MM.1S (cell line): ENCODE results near the gene CIRBP.

Experiments used
- DNase-seq: peaks from one replicate; pipeline ENCODE4 v3.0.0-alpha.2; 2015
- H2AFZ ChIP-seq: fragments of 300-600 bp; sonication (generic); 2 replicates; pipeline ENCODE4 v1.6.0; 2016; ENCODE audit warnings: antibody characterized with exemption, low read length
- H3F3A ChIP-seq: fragments of 300-600 bp; sonication (generic); 2 replicates; pipeline ENCODE4 v1.6.1; 2016; ENCODE audit warnings: mild to moderate bottlenecking, antibody characterized with exemption, low read length, moderate library complexity, mixed read lengths; ENCODE audit not compliant: insufficient read depth
- H3K27ac ChIP-seq: fragments of 300-600 bp; sonication (generic); 2 replicates; pipeline ENCODE4 v1.5.1; 2016; ENCODE audit warnings: mild to moderate bottlenecking, low read length
- H3K27me3 ChIP-seq: fragments of 300-600 bp; sonication (generic); replicated peaks from 2 replicates; pipeline ENCODE4 v1.6.0; 2016; ENCODE audit warnings: low read length; ENCODE audit not compliant: insufficient read depth
- H3K36me3 ChIP-seq: fragments of 300-600 bp; sonication (generic); replicated peaks from 2 replicates; pipeline ENCODE4 v1.6.1; 2016; ENCODE audit warnings: mild to moderate bottlenecking, low read length, mixed read lengths; ENCODE audit not compliant: insufficient read depth
- H3K4me1 ChIP-seq: fragments of 300-600 bp; sonication (generic); 2 replicates; pipeline ENCODE4 v1.6.1; 2016; ENCODE audit warnings: low read length, mixed read lengths
- H3K4me2 ChIP-seq: fragments of 300-600 bp; sonication (generic); 2 replicates; pipeline ENCODE4 v1.6.0; 2016; ENCODE audit warnings: low read depth, low read length
- H3K4me3 ChIP-seq: fragments of 300-600 bp; sonication (generic); 2 replicates; pipeline ENCODE4 v1.5.1; 2016; ENCODE audit warnings: low read length, mixed read lengths
- H3K79me2 ChIP-seq: fragments of 300-600 bp; sonication (generic); 2 replicates; pipeline ENCODE4 v1.6.1; 2016; ENCODE audit warnings: mixed run types, low read length, mixed read lengths
- H3K9ac ChIP-seq: fragments of 300-600 bp; sonication (generic); 2 replicates; pipeline ENCODE4 v1.6.1; 2016; ENCODE audit warnings: low read length, mixed read lengths
- H3K9me2 ChIP-seq: fragments of 300-600 bp; sonication (generic); replicated peaks from 2 replicates; pipeline ENCODE4 v1.6.1; 2016; ENCODE audit warnings: mild to moderate bottlenecking, low read length, mixed read lengths; ENCODE audit not compliant: insufficient read depth
- H3K9me3 ChIP-seq: fragments of 300-600 bp; sonication (generic); replicated peaks from 2 replicates; pipeline ENCODE4 v1.6.1; 2016; ENCODE audit warnings: mild to moderate bottlenecking, low read length, mixed read lengths; ENCODE audit not compliant: insufficient read depth
- H4K20me1 ChIP-seq: fragments of 300-600 bp; sonication (generic); 2 replicates; pipeline ENCODE4 v1.6.1; 2016; ENCODE audit warnings: mild to moderate bottlenecking, low read length, moderate library complexity, mixed read lengths; ENCODE audit not compliant: insufficient read depth
- CTCF ChIP-seq: fragments of 300-600 bp; sonication (generic); IDR thresholded peaks from 2 replicates; pipeline ENCODE4 v1.5.1; 2016; ENCODE audit warnings: antibody characterized with exemption, low read length, mixed read lengths
- EZH2 ChIP-seq: fragments of 300-600 bp; sonication (generic); optimal IDR thresholded peaks from 2 replicates; pipeline ENCODE3; 2017; ENCODE audit warnings: low read depth, mild to moderate bottlenecking, antibody characterized with exemption, low read length, mixed read lengths
- EZH2phosphoT487 ChIP-seq: fragments of 300-600 bp; sonication (generic); IDR thresholded peaks from 2 replicates; pipeline ENCODE4 v1.6.1; 2018; ENCODE audit warnings: antibody characterized with exemption, low read length

The CIRBP gene

DNA sequence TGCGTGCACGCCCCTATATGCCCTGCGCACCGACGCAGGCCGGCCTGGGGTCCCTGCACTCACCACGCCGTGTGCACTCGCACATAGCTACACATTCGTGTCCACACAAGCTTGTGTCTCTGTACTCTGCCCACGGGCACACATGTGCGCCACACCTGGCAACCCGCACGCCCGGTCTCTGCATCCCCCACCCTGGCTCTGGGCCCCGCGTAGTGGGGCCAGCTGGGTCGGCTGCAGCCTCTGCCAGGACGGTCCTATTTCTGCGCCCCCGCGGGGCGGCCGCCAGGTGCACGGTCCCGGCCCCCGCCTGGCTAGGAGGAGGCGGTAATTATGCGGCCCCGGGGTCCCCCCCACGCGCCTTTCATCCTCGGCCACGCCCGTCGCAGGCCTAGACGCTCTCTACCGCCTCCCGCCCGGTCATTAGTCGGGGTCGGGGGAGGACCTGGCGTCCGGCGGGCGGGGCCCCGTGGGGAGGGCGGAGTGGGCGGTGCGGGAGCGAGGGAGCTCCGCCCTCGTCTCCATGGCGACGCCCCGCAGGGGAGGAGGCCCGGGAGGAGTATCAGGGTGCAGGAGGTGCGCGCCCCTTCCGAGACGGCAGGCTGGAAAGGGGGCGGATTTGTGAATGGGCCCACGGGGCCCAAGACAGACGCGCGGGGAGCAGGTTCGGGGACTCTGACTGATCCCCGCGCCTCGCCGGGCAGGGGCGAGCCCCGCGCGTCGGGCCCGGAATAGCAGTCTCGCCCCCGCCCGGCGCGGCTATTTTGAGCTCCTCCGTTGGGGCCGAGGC lies 2.8 kb upstream of the CIRBP start:
- H3K36me3 ChIP-seq = 0 out of 2 replicates have a peak, but pooled peaks cover 6% of the 10 kb centered on the region
- peak overlapping the region; percentile 73 for H3K4me3 ChIP-seq
- H3K9me3 ChIP-seq = no peaks in the 10 kb centered on the region
- H2AFZ ChIP-seq = peak overlapping the region; percentile 86
- H3K27me3 ChIP-seq = 0 out of 2 replicates have a peak, but pooled peaks cover 4% of the 10 kb centered on the region
- peak; percentile 88 for DNase-seq
- TF ChIP-seq EZH2 (no peak), CTCF (no peak), EZH2phosphoT487 (no peak)
- H3K79me2 ChIP-seq = peaks cover 22% of the 10 kb centered on the region
- H3K27ac ChIP-seq = no peak overlapping the region
- H3K4me2 ChIP-seq = peak overlapping the region; percentile 94
- H3K9me2 ChIP-seq = no peaks in the 10 kb centered on the region
- H3F3A ChIP-seq = peaks cover 16% of the 10 kb centered on the region
- peak overlapping the region; percentile 53; the same call in 1 of the 2 replicates for H3K9ac ChIP-seq
- H4K20me1 ChIP-seq = no peaks in the 10 kb centered on the region
- H3K4me1 ChIP-seq = peaks cover 45% of the 10 kb centered on the region

GRCh38 chr19:1266916-1267476 lies 2.1 kb upstream of the CIRBP start:
- H3K9ac ChIP-seq = peak overlapping the region; percentile 53; the same call in 1 of the 2 replicates
- H3K4me2 ChIP-seq = peak overlapping the region; percentile 94
- DNase-seq = peak; percentile 77
- peaks cover 26% of the 10 kb centered on the region for H3K79me2 ChIP-seq
- peak overlapping the region; percentile 86 for H2AFZ ChIP-seq
- H3K9me3 ChIP-seq = no peaks in the 10 kb centered on the region
- H3F3A ChIP-seq = peaks cover 18% of the 10 kb centered on the region
- no peaks in the 10 kb centered on the region for H3K9me2 ChIP-seq
- TF ChIP-seq EZH2phosphoT487 = no peak
- no peak for TF ChIP-seq EZH2
- TF ChIP-seq CTCF = peak; percentile 97
- peaks cover 12% of the 10 kb centered on the region for H3K36me3 ChIP-seq
- no peak overlapping the region for H3K27ac ChIP-seq
- peak overlapping the region; percentile 73 for H3K4me3 ChIP-seq
- 0 out of 2 replicates have a peak, but pooled peaks cover 4% of the 10 kb centered on the region for H3K27me3 ChIP-seq
- H4K20me1 ChIP-seq = no peaks in the 10 kb centered on the region
- H3K4me1 ChIP-seq = peaks cover 40% of the 10 kb centered on the region

GRCh38 chr19:1267477-1268225 lies 1.5 kb upstream of the CIRBP start:
- H3K79me2 ChIP-seq = peaks cover 32% of the 10 kb centered on the region
- H3K36me3 ChIP-seq = peaks cover 19% of the 10 kb centered on the region
- no peaks in the 10 kb centered on the region for H3K9me2 ChIP-seq
- no peak overlapping the region for H3K27ac ChIP-seq
- H3K4me3 ChIP-seq = peak overlapping the region; percentile 73
- peaks cover 25% of the 10 kb centered on the region for H3F3A ChIP-seq
- TF ChIP-seq CTCF = no peak
- H3K4me1 ChIP-seq = peaks cover 38% of the 10 kb centered on the region
- peak overlapping the region; percentile 6; the same call in 1 of the 2 replicates for H3K9ac ChIP-seq
- H3K27me3 ChIP-seq = 0 out of 2 replicates have a peak, but pooled peaks cover 4% of the 10 kb centered on the region
- DNase-seq = no peak
- H4K20me1 ChIP-seq = no peaks in the 10 kb centered on the region
- peak overlapping the region; percentile 94 for H3K4me2 ChIP-seq
- no peaks in the 10 kb centered on the region for H3K9me3 ChIP-seq
- peak overlapping the region; percentile 65; the same call in 1 of the 2 replicates for H2AFZ ChIP-seq
